Body of pancreas (tissue), 4 donors: ENCODE results near the gene FGF6. TPM values are rescaled to one million over a fixed set of nuclear protein-coding genes. Genes with fewer than 3 reads are reported as not detected.

ENCODE experiments used
- ATAC-seq: fragments of 150-250 bp; one replicate; pipeline ENCODE4 v1.9.1; 2016
- DNase-seq, 4 donors: peaks; one replicate each; pipeline ENCODE4 v3.0.0-alpha.2; 2019
- H3K27ac ChIP-seq, 4 donors: fragments of 200-600 bp; sonication (generic); 1 replicate in 3 of 4; 2 replicates in 1 of 4; pipeline versions ENCODE4 v1.5.1 to v1.6.1; 2016 to 2019; ENCODE audit warnings: mild to moderate bottlenecking in 1 of 4, mixed read lengths in 1 of 4, moderate library complexity in 1 of 4
- H3K27me3 ChIP-seq, 2 donors: fragments of 200-600 bp; sonication (generic); one replicate each; pipeline ENCODE4 v1.6.0; 2016; ENCODE audit warnings: mild to moderate bottlenecking in 1 of 2
- H3K36me3 ChIP-seq, 2 donors: fragments of 200-600 bp; sonication (generic); replicated peaks in 1 of 2; 2 replicates each; pipeline ENCODE4 v1.5.1; 2016; ENCODE audit warnings: low read depth in 2 of 2; ENCODE audit not compliant: insufficient read depth in 1 of 2
- H3K4me1 ChIP-seq: fragments of 200-600 bp; sonication (generic); one replicate; pipeline ENCODE4 v1.6.0; 2016
- H3K4me3 ChIP-seq, 2 donors: fragments of 200-600 bp; sonication (generic); 1 replicate in 1 of 2; 2 replicates in 1 of 2; pipeline ENCODE4 v1.5.1; 2016 to 2019
- H3K9me3 ChIP-seq, 3 donors: fragments of 200-600 bp; sonication (generic); 1 replicate in 2 of 3; 2 replicates in 1 of 3; pipeline ENCODE4 v1.5.1; 2016
- POLR2A ChIP-seq, 3 donors: fragments of 450-650 bp; IDR thresholded peaks; one replicate each; pipeline ENCODE4 v1.6.1; 2016; ENCODE audit warnings: antibody characterized with exemption in 3 of 3, mild to moderate bottlenecking in 2 of 3
- WGBS, 2 donors: methylation state at CpG; one replicate each; pipeline ENCODE4 v1.1.5; 2017; 5-methylcytosine and 5-hydroxymethylcytosine counted together
- intact Hi-C: fragments of 100-400 bp; cut with DNase I; formaldehyde crosslinking; loops from one replicate; pipeline ENCODE4 v1.15.1; 2023
- total RNA-seq, 2 donors: library from RNA; depleted of rRNA; stranded (reverse); fragments of >200 nt; gene quantifications; one replicate each; pipeline ENCODE4 v1.1.0, GENCODE V29; 2016
- TF ChIP-seq, protein P1 (sequence below), 7 experiments: fragments of 450-650 bp in 4 of 7; fragments of 200-600 bp in 3 of 7; sonication (generic) in 3 of 7; IDR thresholded peaks; one replicate each; pipeline ENCODE4 v1.5.1; 2016 to 2019; ENCODE audit warnings: antibody characterized with exemption in 7 of 7

FGF6 gene
- total RNA-seq, 2 donors from 2014 or later, result not detected

DNA sequence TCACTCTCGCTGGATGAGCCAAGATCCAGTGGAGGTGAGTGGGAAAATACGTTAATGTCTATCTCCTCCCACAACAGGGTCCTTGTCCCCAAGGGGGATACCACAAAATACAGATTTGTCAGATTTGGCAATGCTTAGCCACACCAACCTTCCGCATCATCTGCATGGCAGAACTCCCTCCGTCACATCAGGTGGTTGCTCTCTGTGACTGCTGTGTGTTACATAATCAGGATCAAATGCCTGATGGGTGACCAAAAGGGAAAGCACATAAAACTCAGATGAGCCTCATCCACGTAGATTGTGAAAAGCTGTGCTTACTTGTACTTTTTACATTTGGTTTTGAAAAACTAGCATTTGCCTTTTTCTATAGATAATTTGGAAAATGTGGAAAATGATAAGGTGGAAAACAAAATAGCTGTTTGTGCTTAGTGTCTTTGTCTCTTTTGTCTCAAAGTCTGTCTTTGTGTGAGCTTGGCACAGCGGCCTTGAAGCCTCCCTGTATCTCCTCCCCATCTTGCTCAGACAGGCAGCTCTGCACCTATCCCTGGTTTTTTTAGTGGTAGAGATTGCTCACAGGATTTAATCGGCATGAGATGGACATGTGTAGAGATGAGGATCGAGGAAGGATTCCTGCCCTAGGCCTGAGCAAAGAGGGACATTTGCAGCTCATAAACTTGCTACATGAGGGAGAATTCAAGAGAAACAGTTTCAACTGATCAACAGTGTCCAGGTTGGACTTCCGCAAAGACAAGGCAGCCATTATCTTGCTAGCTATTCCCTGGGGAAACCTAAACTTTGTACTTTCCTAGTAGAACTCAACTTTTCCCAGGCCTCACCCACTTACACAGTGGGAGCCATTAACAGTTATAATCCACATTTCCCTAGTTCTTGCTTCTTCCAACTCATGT is 3.6 kb upstream of the FGF6 start:
- intact Hi-C loops, result no loop called here
- Histone ChIP-seq H3K27me3 (no peaks in the 10 kb centered on the region), H3K9me3 (no peaks in the 10 kb centered on the region), H3K36me3 (no peaks in the 10 kb centered on the region), H3K27ac (no peak overlapping the region), H3K4me1 (no peaks in the 10 kb centered on the region), H3K4me3 (no peak overlapping the region)
- TF ChIP-seq, protein P1, sequence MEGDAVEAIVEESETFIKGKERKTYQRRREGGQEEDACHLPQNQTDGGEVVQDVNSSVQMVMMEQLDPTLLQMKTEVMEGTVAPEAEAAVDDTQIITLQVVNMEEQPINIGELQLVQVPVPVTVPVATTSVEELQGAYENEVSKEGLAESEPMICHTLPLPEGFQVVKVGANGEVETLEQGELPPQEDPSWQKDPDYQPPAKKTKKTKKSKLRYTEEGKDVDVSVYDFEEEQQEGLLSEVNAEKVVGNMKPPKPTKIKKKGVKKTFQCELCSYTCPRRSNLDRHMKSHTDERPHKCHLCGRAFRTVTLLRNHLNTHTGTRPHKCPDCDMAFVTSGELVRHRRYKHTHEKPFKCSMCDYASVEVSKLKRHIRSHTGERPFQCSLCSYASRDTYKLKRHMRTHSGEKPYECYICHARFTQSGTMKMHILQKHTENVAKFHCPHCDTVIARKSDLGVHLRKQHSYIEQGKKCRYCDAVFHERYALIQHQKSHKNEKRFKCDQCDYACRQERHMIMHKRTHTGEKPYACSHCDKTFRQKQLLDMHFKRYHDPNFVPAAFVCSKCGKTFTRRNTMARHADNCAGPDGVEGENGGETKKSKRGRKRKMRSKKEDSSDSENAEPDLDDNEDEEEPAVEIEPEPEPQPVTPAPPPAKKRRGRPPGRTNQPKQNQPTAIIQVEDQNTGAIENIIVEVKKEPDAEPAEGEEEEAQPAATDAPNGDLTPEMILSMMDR (IDR thresholded peaks at IDR 0.05), result no peak
- TF ChIP-seq POLR2A (IDR thresholded peaks at IDR 0.05), result no peak
- DNase-seq, result no peak
- ATAC-seq, result no peak
- WGBS, 2 donors, result 86 to 89% methylated on average over 9 of the region's 9 CpGs

DNA sequence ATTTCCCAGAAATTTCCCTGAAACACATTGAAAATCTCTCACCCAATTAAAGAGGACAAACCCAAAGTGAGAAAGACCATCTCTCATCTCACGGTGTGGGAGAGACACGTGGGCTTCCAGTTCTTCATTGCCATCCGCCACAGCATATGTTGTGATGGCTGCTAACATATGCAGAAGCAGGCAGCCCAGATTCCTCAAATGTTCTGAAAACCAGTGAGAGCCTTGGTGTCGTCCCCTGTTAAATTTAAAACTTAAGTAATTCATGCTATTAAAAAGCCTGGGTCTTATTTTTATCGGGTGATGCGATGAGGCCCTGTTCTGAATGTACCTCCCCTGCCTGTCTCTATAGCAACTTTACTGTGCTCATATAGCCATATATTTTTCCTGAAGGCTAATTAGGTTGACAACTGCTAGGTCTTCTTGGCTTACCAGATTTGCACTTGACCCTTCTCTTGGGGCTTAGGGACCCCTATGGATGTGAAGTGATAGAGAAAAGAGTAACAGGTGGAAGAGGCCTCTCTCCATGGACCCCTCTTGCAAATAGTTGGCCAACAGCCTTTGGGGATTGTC is 2.8 kb upstream of the FGF6 start:
- WGBS, 2 donors, result 83 to 84% methylated on average over 6 of the region's 6 CpGs
- TF ChIP-seq, protein P1 (IDR thresholded peaks at IDR 0.05), result no peak
- no peak for TF ChIP-seq POLR2A (IDR thresholded peaks at IDR 0.05)
- Histone ChIP-seq H3K9me3 (no peaks in the 10 kb centered on the region), H3K36me3 (no peaks in the 10 kb centered on the region), H3K27ac (no peak overlapping the region), H3K4me1 (no peaks in the 10 kb centered on the region), H3K27me3 (no peaks in the 10 kb centered on the region), H3K4me3 (no peak overlapping the region)
- DNase-seq (no peak), ATAC-seq (no peak)
- intact Hi-C loops, result no loop called here

DNA sequence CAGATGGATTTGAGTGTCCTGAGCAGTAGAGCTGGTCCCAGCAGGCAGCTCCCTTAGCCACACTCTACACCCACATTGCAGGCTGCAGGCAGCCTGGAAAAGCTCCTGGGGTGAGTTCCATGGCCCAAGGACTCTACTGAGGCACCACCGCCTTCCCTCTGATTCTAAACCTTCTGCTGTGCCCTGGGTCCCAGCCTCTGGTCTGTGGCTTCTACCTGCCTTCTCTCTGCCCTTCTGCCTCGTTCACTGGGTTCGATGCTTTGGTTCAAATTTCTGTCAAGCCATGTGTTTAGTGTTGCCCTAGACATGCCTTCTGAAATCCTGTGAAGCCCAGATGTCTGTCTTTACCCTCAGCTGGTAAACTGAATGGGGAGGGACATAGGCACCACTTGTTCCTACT is 1.5 kb upstream of the FGF6 start:
- Histone ChIP-seq H3K27me3 (no peaks in the 10 kb centered on the region), H3K9me3 (no peaks in the 10 kb centered on the region), H3K4me3 (no peak overlapping the region), H3K36me3 (no peaks in the 10 kb centered on the region), H3K4me1 (no peaks in the 10 kb centered on the region), H3K27ac (no peak overlapping the region)
- intact Hi-C loops, result no loop called here
- ATAC-seq, result no peak
- DNase-seq, result no peak
- TF ChIP-seq POLR2A (IDR thresholded peaks at IDR 0.05), result no peak
- TF ChIP-seq, protein P1 (IDR thresholded peaks at IDR 0.05), result no peak
- WGBS, 2 donors, result 81 to 87% methylated on average over 3 of the region's 3 CpGs

DNA sequence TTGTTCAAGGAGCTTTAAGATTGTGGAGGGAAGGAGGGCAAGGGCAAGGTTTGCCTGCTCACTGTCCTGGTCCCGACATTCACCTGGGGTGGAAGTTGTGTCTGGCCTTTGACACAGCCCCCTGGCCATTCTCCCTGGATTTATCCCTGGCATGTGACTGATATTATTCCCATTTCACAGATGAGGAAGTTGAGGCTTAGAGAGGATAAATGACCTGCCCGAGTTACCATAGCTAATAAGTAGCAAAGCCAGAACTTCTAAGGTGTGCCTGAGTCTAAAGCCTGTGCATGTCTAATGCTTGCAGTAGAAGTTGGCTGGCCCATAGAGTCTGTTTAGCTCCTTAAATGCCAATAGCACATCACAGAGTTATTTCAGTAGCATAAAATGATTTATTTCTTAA is 720 bp upstream of the FGF6 start:
- WGBS, 2 donors, result 26 to 69% methylated on average over 2 of the region's 2 CpGs
- Histone ChIP-seq H3K4me1 (no peaks in the 10 kb centered on the region), H3K36me3 (no peaks in the 10 kb centered on the region), H3K9me3 (no peaks in the 10 kb centered on the region), H3K4me3 (no peak overlapping the region), H3K27me3 (no peaks in the 10 kb centered on the region), H3K27ac (no peak overlapping the region)
- DNase-seq (no peak), ATAC-seq (no peak)
- intact Hi-C loops, result no loop called here
- TF ChIP-seq, protein P1 (IDR thresholded peaks at IDR 0.05), result no peak
- no peak for TF ChIP-seq POLR2A (IDR thresholded peaks at IDR 0.05)
